Lower lobe of right lung (tissue), 2 donors: Measurements from ENCODE around the gene LRFN2. TPM values are rescaled to one million over a fixed set of nuclear protein-coding genes. Genes with fewer than 3 reads are reported as not detected.

Experiments
- ATAC-seq, 2 donors: fragments of 200-7000 bp; cut with Tn5 transposase; one replicate each; pipeline ENCODE4 v1.9.1; 2020 to 2022; ENCODE audit warnings: mild to moderate bottlenecking in 2 of 2, moderate library complexity in 2 of 2
- DNase-seq: peaks from one replicate; pipeline ENCODE4 v3.0.0-alpha.2; 2020
- H3K27ac ChIP-seq: fragments of 200-600 bp; one replicate; pipeline ENCODE4 v1.8.0; 2022
- H3K27me3 ChIP-seq: fragments of 200-600 bp; one replicate; pipeline ENCODE4 v1.8.0; 2022; ENCODE audit warnings: low read depth
- H3K36me3 ChIP-seq: fragments of 200-600 bp; one replicate; pipeline ENCODE4 v1.8.0; 2022; ENCODE audit warnings: mild to moderate bottlenecking
- H3K4me1 ChIP-seq: fragments of 200-600 bp; one replicate; pipeline ENCODE4 v1.8.0; 2022
- H3K4me3 ChIP-seq: fragments of 200-600 bp; one replicate; pipeline ENCODE4 v1.8.0; 2022; ENCODE audit warnings: mild to moderate bottlenecking
- H3K9me3 ChIP-seq: fragments of 200-600 bp; one replicate; pipeline ENCODE4 v1.8.0; 2022
- CTCF ChIP-seq: fragments of 200-600 bp; IDR thresholded peaks from one replicate; pipeline ENCODE4 v1.8.0; 2022; ENCODE audit warnings: antibody characterized with exemption, mild to moderate bottlenecking
- intact Hi-C: fragments of 100-400 bp; cut with DNase I; formaldehyde crosslinking; loops from one replicate; pipeline ENCODE4 v1.11.0; 2022
- total RNA-seq: library from RNA; stranded (reverse); fragmentation: NEBNext Ultra II Directional; extraction: Animal tissue kit (Norgen Biotek cat#: 25700); gene quantifications from one replicate; pipeline ENCODE4 v1.2.1, GENCODE V29; 2021
- donor health status: DM: no; HTN: yes; CAD: no; lungs with severe emphysema.

LRFN2 gene
- total RNA-seq, 1 donor from 2014 or later: not detected

GRCh38 chr6:40437631-40438030 is 149.5 kb downstream of the LRFN2 start:
- no peak for TF ChIP-seq CTCF

GRCh38 chr6:40436685-40437604 is 150.2 kb downstream of the LRFN2 start:
- H3K9me3 ChIP-seq: no peaks in the 10 kb centered on the region
- ATAC-seq (peak in 1 of 2 donors; percentile 27), DNase-seq (no peak)
- H3K27me3 ChIP-seq: peaks cover 3% of the 10 kb centered on the region
- TF ChIP-seq CTCF: no peak
- no peaks in the 10 kb centered on the region for H3K4me1 ChIP-seq
- intact Hi-C loops: no loop called here
- no peaks in the 10 kb centered on the region for H3K36me3 ChIP-seq
- no peak overlapping the region for H3K4me3 ChIP-seq
- no peak overlapping the region for H3K27ac ChIP-seq

More at GRCh38 chr6:40437631-40438030, 149.5 kb downstream of the LRFN2 start:
- H3K27me3 ChIP-seq: peaks cover 3% of the 10 kb centered on the region
- H3K4me3 ChIP-seq: no peak overlapping the region
- H3K4me1 ChIP-seq: no peaks in the 10 kb centered on the region
- H3K9me3 ChIP-seq: no peaks in the 10 kb centered on the region
- H3K36me3 ChIP-seq: no peaks in the 10 kb centered on the region
- no peak overlapping the region for H3K27ac ChIP-seq
- ATAC-seq (no peak), DNase-seq (no peak)
- intact Hi-C loops: no loop called here

GRCh38 chr6:40432982-40433381 is 154.2 kb downstream of the LRFN2 start:
- no peak for TF ChIP-seq CTCF
- intact Hi-C loops: no loop called here
- no peaks in the 10 kb centered on the region for H3K36me3 ChIP-seq
- no peaks in the 10 kb centered on the region for H3K9me3 ChIP-seq
- no peak for DNase-seq
- H3K27me3 ChIP-seq: no peaks in the 10 kb centered on the region
- no peak overlapping the region for H3K4me3 ChIP-seq
- H3K27ac ChIP-seq: no peak overlapping the region
- ATAC-seq: no peak
- no peaks in the 10 kb centered on the region for H3K4me1 ChIP-seq

- ATAC-seq (no peak), DNase-seq (no peak)
- intact Hi-C loops: no loop called here
- TF ChIP-seq CTCF: no peak
- Histone ChIP-seq H3K36me3 (no peaks in the 10 kb centered on the region), H3K27ac (no peak overlapping the region), H3K4me3 (no peak overlapping the region), H3K9me3 (no peaks in the 10 kb centered on the region), H3K27me3 (no peaks in the 10 kb centered on the region), H3K4me1 (no peaks in the 10 kb centered on the region)
Measured at GRCh38 chr6:40431706-40432105, 155.5 kb downstream of the LRFN2 start.

GRCh38 chr6:40427196-40427595 is 160.0 kb downstream of the LRFN2 start:
- no peak for ATAC-seq
- Histone ChIP-seq H3K27me3 (no peaks in the 10 kb centered on the region), H3K36me3 (no peaks in the 10 kb centered on the region), H3K4me1 (no peaks in the 10 kb centered on the region), H3K4me3 (no peak overlapping the region), H3K27ac (no peak overlapping the region), H3K9me3 (no peaks in the 10 kb centered on the region)
- TF ChIP-seq CTCF: no peak
- DNase-seq: no peak
- intact Hi-C loops: no loop called here
